NT2/D1 (cell line): Measurements from ENCODE around the gene NTRK3.

Source experiments
- YY1 ChIP-seq: IDR thresholded peaks from 2 replicates; pipeline ENCODE4 v1.6.1; 2011; ENCODE audit not compliant: insufficient read length, insufficient read depth
- ZNF274 ChIP-seq: IDR thresholded peaks from 2 replicates; pipeline ENCODE4 v1.6.1; 2011; ENCODE audit warnings: mild to moderate bottlenecking, low read depth, low read length

DNA sequence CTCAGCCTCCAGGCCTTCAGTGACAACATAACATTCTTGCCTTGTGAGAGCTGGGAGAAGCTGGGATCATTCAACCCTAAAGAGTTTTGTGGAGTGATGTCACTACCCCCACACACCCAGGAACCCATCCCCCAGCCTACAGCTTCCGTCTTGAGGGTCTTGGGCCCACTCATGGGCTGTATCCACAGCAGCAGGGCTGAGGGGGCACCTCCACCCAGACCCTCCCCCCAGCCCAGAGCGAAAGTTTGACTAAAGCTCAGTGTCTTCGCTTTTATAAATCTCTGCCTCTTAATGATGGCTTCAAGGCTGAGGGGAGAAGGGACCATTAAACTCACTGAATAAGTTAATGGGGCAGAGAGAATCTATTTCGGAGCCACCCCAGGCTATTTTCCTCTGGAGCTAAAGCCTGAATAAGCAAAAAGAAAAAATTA, 23.8 kb downstream of the NTRK3 start:
- TF ChIP-seq YY1 (no peak), ZNF274 (no peak)
